Measurements from ENCODE around the gene ZSWIM1.
"Not testable (repeated sequence)": the region's sequence is repeated elsewhere in the genome, so short reads cannot be mapped to it uniquely, and the experiment has no call there.

Gene ZSWIM1

GRCh38 chr20:45857114-45857881 is 23.7 kb upstream of the ZSWIM1 start, which contains the start of the genes ACOT8 and ZSWIM3:
Gene ACOT8 (minus strand): TSS chr20:45857392. CDS start chr20:45857315, 77 bp downstream.
Gene ZSWIM3 (plus strand): TSS chr20:45857614. CDS start chr20:45857826, 212 bp downstream.
- peak; percentile 51 to 100 (median 85) for DNase-seq

GRCh38 chr20:45857882-45858216 is 23.2 kb upstream of the ZSWIM1 start:
- peak in 2 of 5 experiments; percentile 15 to 79 for DNase-seq

DNA sequence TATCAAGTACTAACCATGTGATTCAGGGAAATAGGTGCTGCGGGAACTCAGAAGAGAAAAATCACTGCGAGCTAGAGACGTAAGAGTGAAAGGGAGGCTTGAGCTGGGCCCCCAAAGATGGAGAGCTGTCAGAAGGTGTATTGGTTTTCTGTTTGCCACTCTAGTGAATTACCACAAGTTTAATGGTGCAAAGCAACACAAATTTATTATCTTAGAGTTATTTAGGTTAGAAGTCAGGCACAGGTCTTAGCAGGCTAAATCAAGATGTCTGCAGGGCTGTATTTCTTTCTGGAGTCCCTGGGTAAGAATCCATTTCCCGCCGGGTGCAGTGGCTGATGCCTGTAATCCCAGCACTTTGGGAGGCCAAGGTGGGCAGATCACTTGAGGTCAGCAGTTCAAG is 21.1 kb upstream of the ZSWIM1 start:
- no peak for DNase-seq

GRCh38 chr20:45860560-45861220 is 20.3 kb upstream of the ZSWIM1 start:
- DNase-seq, result no peak

- DNase-seq, result no peak
Measured at GRCh38 chr20:45861221-45862075, 19.6 kb upstream of the ZSWIM1 start.

GRCh38 chr20:45863543-45864470 is 17.2 kb upstream of the ZSWIM1 start:
- DNase-seq, result no peak

GRCh38 chr20:45866454-45866853 is 14.6 kb upstream of the ZSWIM1 start:
- no peak for DNase-seq

DNA sequence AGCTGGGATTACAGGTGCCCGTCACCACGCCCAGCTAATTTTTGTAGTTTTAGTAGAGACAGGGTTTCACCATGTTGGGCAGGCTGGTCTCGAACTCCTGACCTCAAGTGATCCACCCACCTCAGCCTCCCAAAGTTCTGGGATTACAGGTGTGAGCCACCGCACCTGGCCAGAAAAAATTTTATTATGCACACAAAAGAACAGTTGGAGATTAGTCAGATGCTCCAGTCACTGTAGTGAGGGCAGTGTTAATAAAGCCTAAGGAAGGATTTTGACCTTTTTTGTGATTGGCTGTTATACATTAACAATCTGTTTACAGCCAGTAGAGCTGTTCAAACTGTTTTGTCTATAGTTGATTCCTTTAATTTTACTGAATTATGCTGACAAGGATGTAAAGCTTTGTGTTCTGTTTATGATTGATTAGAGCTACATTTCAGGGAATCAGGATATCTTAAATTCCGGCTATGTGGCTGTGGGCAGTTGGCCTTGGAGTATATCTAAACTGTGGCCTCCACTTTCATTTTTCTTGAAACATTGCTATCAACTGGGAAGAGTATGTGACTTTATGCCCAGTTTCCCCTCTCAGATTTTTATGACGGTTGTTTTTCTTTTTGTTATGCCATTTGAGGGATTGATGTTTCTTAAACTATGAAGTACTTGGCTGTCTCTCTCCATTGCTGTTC is 13.8 kb upstream of the ZSWIM1 start:
- no peak for DNase-seq

DNA sequence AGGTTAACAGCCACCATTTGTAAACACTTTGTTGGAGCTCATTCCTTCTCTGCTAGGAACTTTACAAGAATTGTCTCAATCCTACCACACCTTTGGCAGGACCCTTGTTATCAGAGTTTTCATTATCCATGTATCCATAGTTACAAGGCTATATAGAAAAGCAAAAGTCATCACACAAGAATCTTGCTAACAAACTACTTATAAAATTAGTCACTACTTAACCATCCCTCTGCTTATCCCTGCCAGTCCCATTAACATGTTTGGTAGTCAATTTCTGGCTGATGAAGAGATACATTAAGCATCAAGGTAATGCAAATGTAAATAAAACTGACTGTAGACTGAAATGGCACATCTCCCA is 13.2 kb upstream of the ZSWIM1 start:
- DNase-seq, result no peak

DNA sequence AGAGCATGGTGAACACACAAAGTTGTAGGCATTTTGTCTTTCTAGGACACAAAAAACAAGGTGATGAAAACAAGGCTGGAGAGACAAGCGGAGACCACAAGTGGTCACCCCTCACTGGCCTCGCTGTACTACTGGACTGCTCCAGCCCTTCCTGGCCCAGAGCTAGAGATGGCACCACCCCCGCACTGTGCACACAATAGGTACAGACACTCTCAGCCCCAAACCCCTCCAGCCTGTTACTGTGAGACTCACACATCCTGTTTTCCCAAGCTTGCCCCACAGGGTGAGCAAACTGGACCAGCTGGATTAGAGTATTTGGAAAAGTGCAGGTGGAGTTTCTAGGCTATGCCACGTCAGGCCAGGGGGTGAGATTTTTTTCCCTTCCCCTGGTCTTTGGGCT is 8.4 kb upstream of the ZSWIM1 start:
- no peak for DNase-seq

- peak in 1 of 5 experiments; percentile 65 for DNase-seq
Measured at GRCh38 chr20:45873409-45874103, 7.5 kb upstream of the ZSWIM1 start.

GRCh38 chr20:45874104-45874481 is 6.9 kb upstream of the ZSWIM1 start:
- not testable (repeated sequence) for DNase-seq

DNA sequence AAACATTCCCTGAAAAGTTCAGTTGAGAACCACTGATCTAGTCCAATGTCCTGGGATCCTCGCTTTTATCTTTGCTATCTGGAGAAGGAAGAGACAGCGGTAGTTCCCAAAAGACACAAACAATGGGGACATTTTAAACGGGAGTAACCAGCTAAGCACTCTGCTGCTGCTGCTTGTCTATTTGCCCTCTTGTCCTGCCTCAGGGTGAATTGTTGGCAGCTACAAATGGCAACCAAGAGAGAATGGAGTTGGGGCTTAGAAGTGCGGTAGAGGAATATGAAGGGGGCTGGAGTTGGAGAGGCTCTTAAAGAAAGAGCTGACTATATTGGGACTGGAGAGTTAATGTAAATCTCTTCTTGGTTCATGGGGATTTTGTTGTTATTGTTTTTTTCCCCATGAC is 6.5 kb upstream of the ZSWIM1 start:
- DNase-seq, result no peak

- no peak for DNase-seq
Measured at GRCh38 chr20:45878076-45878761, 2.8 kb upstream of the ZSWIM1 start.

DNA sequence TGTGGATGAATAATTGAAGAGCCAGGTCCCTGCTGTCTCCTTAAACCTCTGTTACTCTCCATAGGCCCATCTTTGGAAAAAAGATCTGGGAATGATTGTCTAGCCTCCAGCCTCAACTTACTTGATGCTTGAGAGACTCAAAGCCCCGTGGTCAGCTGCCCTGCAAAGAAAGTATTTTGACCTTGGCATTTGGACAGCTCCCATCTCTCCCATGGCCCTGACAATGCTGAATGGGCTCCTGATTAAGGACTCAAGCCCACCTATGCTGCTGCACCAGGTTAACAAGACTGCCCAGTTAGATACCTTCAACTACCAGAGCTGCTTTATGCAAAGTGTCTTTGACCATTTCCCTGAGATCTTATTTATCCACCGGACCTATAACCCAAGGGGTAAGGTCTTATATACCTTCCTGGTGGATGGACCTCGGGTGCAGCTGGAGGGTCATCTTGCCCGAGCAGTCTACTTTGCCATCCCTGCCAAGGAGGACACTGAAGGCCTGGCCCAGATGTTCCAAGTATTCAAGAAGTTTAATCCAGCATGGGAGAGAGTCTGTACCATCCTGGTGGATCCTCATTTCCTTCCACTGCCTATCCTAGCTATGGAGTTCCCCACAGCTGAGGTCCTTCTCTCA is 1.6 kb downstream of the ZSWIM1 start:
- DNase-seq, result no peak

- DNase-seq, result peak in 1 of 5 experiments; percentile 58
Measured at GRCh38 chr20:45883100-45883469, 2.1 kb downstream of the ZSWIM1 start.

DNA sequence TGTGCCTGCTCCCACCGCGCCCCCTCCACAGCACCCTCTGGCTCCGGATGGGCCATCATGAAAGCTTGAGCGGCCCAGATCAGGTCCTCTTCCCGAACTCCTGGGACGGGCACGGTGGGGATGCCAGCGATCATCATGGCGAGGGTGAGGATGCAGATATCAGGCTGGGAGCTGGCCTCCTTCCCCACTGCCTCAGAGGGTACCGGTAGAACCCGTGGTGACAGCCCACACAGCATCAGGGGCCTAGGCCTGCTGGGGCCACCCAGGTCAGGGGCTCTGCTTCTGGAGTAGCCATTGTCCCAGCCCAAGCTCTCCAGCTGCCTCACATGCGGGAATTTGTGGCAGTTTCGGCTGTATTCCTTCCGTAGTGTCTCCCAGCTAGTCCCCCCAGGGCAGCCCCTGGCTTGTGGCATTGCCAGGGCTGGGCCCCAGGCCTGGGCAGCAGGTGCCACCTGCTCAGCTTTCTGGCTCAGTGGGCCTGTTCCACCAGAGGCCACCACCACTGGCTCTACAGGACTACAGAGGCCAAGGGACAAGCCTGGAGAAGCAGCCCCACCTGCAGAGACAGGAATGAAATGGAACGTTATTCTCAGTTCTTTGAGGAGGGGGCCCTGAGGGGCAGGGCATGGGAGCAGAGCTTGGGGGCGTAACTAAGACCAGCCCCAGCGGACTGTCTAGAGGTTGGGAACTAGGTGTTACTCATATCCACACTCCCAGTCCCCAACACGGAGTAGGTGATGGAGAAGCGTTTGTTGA is 5.7 kb downstream of the ZSWIM1 start:
- no peak for DNase-seq

- no peak for DNase-seq
Measured at GRCh38 chr20:45887346-45887715, 6.3 kb downstream of the ZSWIM1 start, which contains the start of gene SPATA25. Gene SPATA25 (minus strand): TSS chr20:45887622. CDS start chr20:45887590, 32 bp downstream.

- DNase-seq, result no peak
Measured at GRCh38 chr20:45888681-45889080, 7.7 kb downstream of the ZSWIM1 start.

Data from T-helper 2 cell (primary cell).